ENCODE data around the gene LORICRIN.

The LORICRIN gene

GRCh38 chr1:153307221-153307600 lies 47.7 kb downstream of the LORICRIN start:
- DNase-seq, result no peak

GRCh38 chr1:153308540-153308939 lies 49.1 kb downstream of the LORICRIN start:
- DNase-seq, result no peak

DNA sequence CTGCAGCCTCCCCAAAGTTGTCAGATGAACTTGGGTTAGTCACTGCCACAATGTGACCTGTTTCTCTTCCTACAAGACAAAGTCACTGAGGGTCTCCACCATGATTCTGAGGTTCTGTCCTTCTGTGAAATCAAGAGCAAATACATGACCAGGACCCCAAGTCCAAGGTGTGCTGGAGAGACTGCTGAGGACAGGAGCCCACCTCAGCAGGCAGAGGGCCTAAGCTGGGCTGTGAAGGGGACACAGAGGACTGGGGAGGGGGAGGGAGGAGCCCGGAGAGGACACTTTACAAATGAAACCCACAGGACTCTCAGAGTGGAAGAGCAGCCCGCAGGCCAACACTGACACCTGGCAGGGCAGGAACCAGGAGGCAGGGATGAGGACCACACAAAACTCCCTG lies 50.0 kb downstream of the LORICRIN start:
- no peak for DNase-seq

DNA sequence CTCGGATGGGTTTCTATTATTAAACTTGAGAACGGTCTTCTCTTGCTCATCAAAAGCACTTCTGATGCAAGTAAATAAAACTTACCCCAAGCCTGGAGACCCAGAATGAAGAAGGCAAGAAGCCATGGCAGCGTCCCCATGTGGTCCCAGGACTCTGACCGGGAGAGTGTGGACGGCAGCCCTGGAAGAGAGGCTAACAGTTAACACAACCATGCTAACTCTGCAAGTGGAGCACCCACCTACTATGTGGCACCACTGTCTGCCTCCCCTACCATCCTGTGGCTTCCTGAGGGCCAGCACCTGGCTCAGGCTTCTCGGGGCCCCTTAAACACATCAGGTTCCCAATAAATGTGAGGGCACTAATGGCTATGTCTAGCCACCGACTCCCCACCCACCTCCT lies 51.0 kb downstream of the LORICRIN start:
- no peak for DNase-seq

Measured in CD4-positive, alpha-beta T cell treated with Interleukin-1 beta for 1 hour (primary cell).